Fibroblast of pulmonary artery (primary cell): ENCODE measurements around the gene ROBO1.

Source experiments
- DNase-seq: peaks from one replicate; pipeline ENCODE4 v3.0.0-alpha.2; 2010; ENCODE audit warnings: low read depth
- H3K4me3 ChIP-seq: replicated peaks from 2 replicates; pipeline ENCODE4 v1.5.1; 2011; ENCODE audit warnings: low read depth, mild to moderate bottlenecking, control low read depth, low read length, moderate library complexity
- CTCF ChIP-seq: IDR thresholded peaks from 2 replicates; pipeline ENCODE4 v1.5.1; 2011; ENCODE audit warnings: mild to moderate bottlenecking, control low read depth, low read length, inconsistent platforms; ENCODE audit errors: missing control alignments

ROBO1 gene

GRCh38 chr3:79056498-79056897 is 711.3 kb downstream of the ROBO1 start:
- no peak overlapping the region for H3K4me3 ChIP-seq
- no peak for TF ChIP-seq CTCF
- no peak for DNase-seq

- no peak for DNase-seq
- no peak overlapping the region for H3K4me3 ChIP-seq
- TF ChIP-seq CTCF = no peak
Measured at GRCh38 chr3:79052054-79052681, 715.6 kb downstream of the ROBO1 start.

DNA sequence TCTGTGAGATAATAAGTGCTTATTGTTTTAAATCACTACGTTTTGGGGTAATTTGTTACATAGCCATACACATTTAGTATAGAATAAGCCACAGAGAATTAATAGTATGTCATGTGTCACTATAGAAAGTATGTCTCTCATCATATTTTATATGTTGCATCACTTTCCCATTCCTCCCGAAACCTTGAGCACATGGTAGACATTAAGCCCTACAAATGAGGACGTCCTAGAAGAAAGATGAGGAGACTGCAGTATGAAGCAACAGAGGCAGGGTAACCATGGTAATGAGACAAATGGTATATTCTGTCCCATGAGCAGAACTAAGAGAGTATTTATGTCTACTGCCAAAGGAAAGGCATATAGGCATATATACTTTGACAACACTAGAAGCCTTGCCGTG is 720.2 kb downstream of the ROBO1 start:
- DNase-seq = no peak
- H3K4me3 ChIP-seq = no peak overlapping the region
- TF ChIP-seq CTCF = no peak

DNA sequence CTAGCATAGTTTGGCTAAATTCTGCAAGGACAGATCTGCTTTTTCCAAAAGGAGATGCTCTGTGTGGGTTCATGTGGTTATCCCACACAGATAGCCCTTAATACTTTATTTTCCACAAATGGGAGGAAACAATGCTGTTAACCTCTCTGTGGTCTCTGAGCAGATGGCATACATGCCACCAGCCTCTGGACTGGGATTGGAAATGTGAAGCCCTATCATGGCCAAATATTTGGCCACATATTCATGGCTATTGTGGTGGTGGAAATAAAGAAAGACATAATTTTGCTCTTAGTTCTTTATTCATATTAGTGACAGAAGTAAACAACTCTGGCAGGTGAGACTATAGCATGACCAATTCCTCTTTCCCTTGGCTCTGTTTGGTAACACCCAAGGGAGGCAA is 726.2 kb downstream of the ROBO1 start:
- no peak overlapping the region for H3K4me3 ChIP-seq
- DNase-seq = no peak
- TF ChIP-seq CTCF = no peak

DNA sequence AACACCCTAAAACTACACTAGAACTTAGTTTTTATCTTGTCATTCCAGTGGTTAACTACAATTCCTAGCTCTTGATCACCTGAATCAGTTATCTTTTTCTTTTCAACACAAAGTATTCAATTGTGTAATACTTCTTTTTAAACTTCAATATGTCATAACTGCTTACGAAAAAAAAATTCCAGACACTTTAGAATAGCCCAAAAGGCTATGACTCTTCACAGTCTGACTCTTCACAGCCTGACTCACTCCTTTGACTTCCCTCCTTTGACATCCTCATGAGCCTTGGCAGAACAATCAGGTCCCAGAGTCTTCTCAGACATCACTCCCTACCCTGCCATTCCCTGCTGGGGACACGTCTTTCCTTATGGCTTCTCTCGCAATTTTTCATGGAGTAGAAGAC is 727.1 kb downstream of the ROBO1 start:
- TF ChIP-seq CTCF = no peak
- peak; percentile 89 for DNase-seq
- no peak overlapping the region for H3K4me3 ChIP-seq

GRCh38 chr3:79040091-79040490 is 727.7 kb downstream of the ROBO1 start:
- no peak for TF ChIP-seq CTCF
- DNase-seq = no peak
- H3K4me3 ChIP-seq = no peak overlapping the region

DNA sequence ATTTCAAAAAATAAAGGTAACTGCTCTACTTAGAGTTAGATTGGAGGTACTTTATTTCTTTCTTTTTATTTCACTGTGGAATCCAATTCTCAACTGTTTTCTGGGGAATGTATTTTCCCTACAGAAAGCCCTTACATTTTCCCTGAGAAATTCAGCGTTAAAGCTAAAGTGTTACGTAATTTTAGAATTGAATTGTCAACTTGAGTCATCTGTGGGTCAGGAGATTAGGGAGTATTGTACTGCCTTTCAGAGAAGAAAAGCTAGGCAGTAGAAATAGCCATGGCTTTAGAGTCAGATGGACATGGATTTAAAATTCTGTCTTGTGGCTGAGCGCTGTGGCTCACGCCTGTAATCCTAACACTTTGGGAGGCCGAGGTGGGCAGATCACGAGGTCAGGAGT is 728.6 kb downstream of the ROBO1 start:
- TF ChIP-seq CTCF = no peak
- DNase-seq = peak; percentile 71
- H3K4me3 ChIP-seq = no peak overlapping the region
